HG03108 (cell line): ENCODE measurements around the gene SMURF2.
"Not testable (repeated sequence)": the region's sequence is repeated elsewhere in the genome, so short reads cannot be mapped to it uniquely, and the experiment has no call there.

Experiments used
- ATAC-seq: cut with Tn5 transposase; IDR thresholded peaks from one replicate; pipeline ENCODE4 v1.9.1; 2021; ENCODE audit warnings: moderate library complexity; ENCODE audit not compliant: unreplicated experiment

The SMURF2 gene

DNA sequence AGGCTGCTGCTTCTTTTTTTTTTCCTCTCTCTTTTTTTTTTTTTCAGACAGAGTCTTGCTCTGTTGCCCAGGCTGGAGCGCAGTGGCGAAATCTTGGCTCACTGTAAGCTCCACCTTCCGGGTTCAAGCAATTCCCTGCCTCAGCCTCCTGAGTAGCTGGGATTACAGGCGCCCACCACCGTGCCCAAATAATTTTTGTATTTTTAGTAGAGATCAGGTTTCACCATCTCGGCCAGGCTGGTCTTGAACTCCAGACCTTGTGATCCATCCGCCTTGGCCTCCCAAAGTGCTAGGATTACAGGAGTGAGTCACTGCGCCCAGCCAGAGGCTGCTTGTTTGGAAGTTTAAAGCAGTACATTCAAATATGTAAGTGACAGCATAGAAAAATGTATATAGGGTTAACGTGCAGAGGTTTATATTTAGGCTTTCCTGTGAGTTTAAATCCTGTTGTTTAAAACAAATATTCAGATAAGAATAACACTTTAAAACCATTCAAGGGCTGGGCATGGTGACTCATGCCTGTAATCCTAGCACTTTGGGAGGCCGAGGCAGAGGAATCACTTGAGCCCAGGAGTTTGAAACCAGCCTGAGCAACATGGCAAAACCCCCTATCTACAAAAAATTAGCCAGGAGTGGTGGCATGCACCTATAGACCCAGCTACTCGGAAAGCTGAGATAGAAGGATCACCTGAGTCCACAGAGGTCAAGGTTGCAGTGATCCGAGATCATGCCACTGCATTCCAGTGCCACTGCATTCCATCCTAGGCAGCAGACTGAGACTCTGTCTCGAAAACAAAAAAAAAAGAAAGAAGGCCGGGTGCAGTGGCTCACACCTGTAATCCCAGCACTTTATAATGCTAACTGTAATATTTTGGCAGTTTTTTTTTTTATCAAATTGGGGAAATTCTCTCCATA is 6.0 kb upstream of the SMURF2 start:
- not testable (repeated sequence) for ATAC-seq

- not testable (repeated sequence) for ATAC-seq
These were observed 2.3 kb upstream of the SMURF2 start for GRCh38 chr17:64664299-64664981.

GRCh38 chr17:64663836-64664235 is 1.7 kb upstream of the SMURF2 start:
- ATAC-seq: not testable (repeated sequence)

GRCh38 chr17:64662774-64663367 is 764 bp upstream of the SMURF2 start:
- ATAC-seq: no peak

GRCh38 chr17:64661726-64661975 is 456 bp downstream of the SMURF2 start:
- no peak for ATAC-seq

DNA sequence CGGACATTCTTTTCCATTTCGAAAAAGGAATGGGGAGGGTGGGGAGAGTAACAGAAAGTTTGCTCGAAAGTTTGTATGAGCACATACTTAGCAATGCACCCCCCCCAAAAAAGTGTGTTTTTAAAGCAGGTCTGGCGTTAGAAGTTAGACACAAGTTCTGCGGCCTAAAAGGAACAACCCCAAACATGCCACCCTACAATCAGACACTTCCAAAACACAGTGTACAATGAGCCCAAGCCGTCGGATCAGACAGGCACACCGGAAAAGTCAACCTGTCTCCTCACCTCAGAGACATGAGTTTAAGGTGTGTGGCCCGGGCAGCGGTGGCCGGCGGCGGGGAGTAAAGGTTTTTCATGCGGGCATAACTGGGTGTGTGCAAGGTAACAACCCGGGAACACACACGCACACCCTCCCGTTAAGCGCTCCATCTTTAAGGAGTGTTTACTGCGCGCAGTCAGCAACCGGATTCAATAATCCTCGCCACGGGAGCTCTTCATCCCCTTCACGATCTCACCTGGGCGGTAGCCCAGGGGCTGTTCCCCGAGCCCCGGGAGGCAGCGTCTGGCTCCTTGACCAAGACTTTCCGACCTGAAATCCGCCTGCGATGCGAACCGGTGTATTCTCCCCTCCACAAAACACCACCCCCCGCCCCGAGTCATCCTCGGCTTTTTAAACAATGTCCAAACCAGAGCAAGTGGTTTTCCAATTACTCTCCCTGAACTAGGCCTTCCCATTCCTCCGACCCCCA is 955 bp downstream of the SMURF2 start:
- not testable (repeated sequence) for ATAC-seq

DNA sequence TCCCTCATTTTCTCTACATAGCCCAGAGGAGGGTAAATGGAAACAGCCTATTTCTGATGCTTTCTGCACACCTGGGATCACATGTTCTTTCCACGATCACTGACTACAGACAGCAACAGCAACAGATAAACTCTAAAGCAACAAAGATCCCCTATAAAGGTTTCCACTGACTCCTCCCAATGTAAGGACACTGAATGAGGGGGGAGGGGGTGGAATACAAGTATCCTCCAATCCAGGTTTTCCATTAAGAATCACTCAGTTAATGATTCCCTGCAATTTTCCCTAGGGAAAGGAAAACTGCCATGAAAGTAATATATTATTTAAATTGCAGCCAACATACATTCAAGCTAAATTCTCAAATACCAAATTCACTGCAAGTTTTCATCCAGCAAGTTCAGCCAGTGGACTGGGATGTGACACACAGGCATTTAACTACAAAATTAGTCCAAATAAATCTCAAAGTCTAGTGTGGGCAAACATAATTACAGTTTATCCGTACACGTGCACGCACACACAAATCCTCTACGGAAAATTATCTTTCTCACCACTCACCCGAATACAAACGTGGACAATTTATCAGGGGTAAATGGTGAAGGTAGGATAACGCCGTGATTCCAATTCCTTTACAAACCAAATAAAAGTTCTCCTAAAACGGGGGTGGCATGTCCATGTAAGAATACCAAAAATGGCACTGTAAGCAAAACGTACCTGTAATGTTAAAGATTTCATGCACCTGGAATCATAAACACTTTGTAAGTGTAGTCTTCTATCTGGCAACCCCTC is 1.7 kb downstream of the SMURF2 start:
- ATAC-seq: not testable (repeated sequence)

- ATAC-seq: no peak
These were observed 3.2 kb downstream of the SMURF2 start for GRCh38 chr17:64658931-64659330.

GRCh38 chr17:64657610-64658125 is 4.4 kb downstream of the SMURF2 start:
- ATAC-seq: no peak

DNA sequence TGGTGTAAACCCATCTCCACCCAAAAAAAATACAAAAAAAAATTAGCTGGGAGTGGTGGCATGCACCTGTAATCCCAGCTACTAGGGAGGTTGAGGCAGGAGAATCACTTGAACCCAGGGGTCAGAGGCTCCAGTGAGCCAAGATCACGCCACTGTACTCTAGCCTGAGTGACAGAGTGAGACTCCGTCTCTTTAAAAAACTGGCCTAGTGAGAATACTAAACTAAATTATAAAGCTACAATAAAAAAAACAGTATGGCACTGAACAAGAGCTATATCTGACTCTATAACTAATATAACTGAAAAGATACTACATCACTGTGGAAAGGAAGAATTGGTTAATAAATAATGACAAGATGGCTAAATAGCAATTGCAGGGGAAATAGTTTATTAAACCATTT is 6.4 kb downstream of the SMURF2 start:
- no peak for ATAC-seq

DNA sequence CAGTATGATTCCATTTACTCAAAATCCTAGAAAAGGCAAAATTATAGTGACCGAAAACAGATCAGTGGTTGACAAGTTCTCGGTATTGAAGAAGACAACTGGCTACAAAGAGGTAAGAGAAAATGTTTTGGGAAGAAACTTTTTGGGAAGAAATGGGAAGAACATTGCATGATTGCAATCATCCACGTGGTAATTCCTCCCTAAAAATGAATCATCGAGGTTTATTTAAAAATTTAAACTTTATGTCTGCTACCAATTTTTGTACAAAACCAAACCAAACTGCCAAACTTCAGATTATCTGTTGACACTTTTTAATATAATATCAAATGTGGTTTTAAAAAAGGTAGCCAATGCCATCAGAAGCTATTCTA is 8.1 kb downstream of the SMURF2 start:
- ATAC-seq: no peak

GRCh38 chr17:64653325-64653984 is 8.7 kb downstream of the SMURF2 start:
- ATAC-seq: no peak

GRCh38 chr17:64651889-64652288 is 10.2 kb downstream of the SMURF2 start:
- ATAC-seq: no peak

DNA sequence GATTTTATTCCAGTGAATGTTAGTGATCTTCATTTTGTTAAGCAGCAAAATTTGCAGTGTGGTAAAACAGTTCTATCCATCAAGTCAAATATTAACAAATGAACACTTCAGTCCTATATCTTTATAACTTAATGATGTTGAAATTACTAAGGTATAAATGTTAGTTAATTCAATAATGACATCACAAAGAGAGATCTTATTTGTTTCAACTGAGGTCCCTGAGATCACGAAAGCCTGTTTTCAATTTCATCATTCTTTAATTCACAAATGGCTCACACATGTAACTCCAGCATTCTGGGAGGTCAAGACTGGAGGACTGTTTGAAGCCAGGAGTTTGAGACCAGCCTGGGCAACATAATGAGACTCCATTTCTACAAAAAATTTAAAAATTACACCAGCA is 13.9 kb downstream of the SMURF2 start:
- no peak for ATAC-seq

DNA sequence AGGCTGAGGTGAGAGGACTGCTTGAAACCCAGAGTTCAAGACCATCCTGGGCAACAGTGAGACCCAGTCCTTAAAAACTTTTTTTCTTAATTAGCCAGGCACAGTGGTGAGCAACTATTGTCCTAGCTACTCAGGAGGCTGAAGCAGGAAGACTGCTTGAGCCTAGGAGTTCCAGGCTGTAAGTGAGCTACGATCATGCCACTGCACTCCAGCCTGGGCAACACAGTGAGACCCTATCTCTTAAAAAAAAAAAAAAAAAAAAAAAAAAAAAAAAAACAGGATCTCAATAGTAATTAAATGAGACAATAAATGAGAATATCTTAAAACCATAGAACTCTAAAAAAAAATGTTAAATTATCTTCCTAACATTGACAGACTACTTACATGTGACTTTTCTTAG is 14.3 kb downstream of the SMURF2 start:
- no peak for ATAC-seq

- no peak for ATAC-seq
These were observed 22.6 kb downstream of the SMURF2 start for GRCh38 chr17:64639516-64639915.

- ATAC-seq: no peak
These were observed 23.4 kb downstream of the SMURF2 start for GRCh38 chr17:64638552-64639203.

GRCh38 chr17:64635647-64636305 is 26.3 kb downstream of the SMURF2 start:
- ATAC-seq: peak; percentile 68

GRCh38 chr17:64634218-64634617 is 27.9 kb downstream of the SMURF2 start:
- ATAC-seq: peak; percentile 34
